ENCODE results near the gene FABP7. TPM values are rescaled to one million over a fixed set of nuclear protein-coding genes. Genes with fewer than 3 reads are reported as not detected.

The FABP7 gene
- total and polyA plus RNA-seq, 2 of the 13 experiments (the other 11 are each of a cell fraction or from before 2014, with no cell fraction given) = not detected

GRCh38 chr6:122798099-122798641 lies 18.7 kb downstream of the FABP7 start (continued):
- TF ChIP-seq ZNF570 (CRISPR knock-in tag; IDR thresholded peaks at IDR 0.05; ENCODE audit: borderline replicate concordance) (no peak), GATA4 (IDR thresholded peaks at IDR 0.05; ENCODE audit: borderline replicate concordance, low read depth) (no peak), SPEN (CRISPR knock-in tag; IDR thresholded peaks at IDR 0.05; ENCODE audit: low read depth) (peak; percentile 74; the same call in 1 of the 2 replicates), HNF1B (CRISPR knock-in tag; IDR thresholded peaks at IDR 0.05) (peak; percentile 100), ZNF225 (CRISPR knock-in tag; IDR thresholded peaks at IDR 0.05) (no peak), ZBTB4 (CRISPR knock-in tag; IDR thresholded peaks at IDR 0.05; ENCODE audit: borderline replicate concordance) (peak; percentile 61; the same call in 1 of the 2 replicates), ZNF773 (CRISPR knock-in tag; IDR thresholded peaks at IDR 0.05; ENCODE audit: borderline replicate concordance) (no peak), ZBTB7A (CRISPR knock-in tag; IDR thresholded peaks at IDR 0.05) (no peak), GZF1 (CRISPR knock-in tag; IDR thresholded peaks at IDR 0.05) (no peak), CEBPG (CRISPR knock-in tag; IDR thresholded peaks at IDR 0.05) (peak; percentile 55), TRAFD1 (CRISPR knock-in tag; IDR thresholded peaks at IDR 0.05; ENCODE audit: borderline replicate concordance) (no peak), CHCHD3 (CRISPR knock-in tag; IDR thresholded peaks at IDR 0.05) (no peak), TOPORS (CRISPR knock-in tag; IDR thresholded peaks at IDR 0.05) (no peak), ZNF180 (CRISPR knock-in tag; IDR thresholded peaks at IDR 0.05; ENCODE audit: borderline replicate concordance, low read depth) (no peak), GPBP1L1 (CRISPR knock-in tag; IDR thresholded peaks at IDR 0.05) (no peak), ZNF687 (CRISPR knock-in tag; IDR thresholded peaks at IDR 0.05) (no peak), XRCC5 (optimal IDR thresholded peaks at IDR 0.05; ENCODE audit: low read length) (peak; percentile 49)
